Endometrial microvascular endothelial cells (primary cell): Measurements from ENCODE around the gene TBXA2R. TPM values are rescaled to one million over a fixed set of nuclear protein-coding genes. Genes with fewer than 3 reads are reported as not detected.
"Not testable (repeated sequence)": the region's sequence is repeated elsewhere in the genome, so short reads cannot be mapped to it uniquely, and the experiment has no call there.

Source experiments
- in situ Hi-C: cut with HindIII; loops from 2 replicates; pipeline ENCODE4 v1.10.0; 2017; ENCODE audit warnings: low sequenced_read_pairs, low pct_unique_long_range_greater_than_20kb; ENCODE audit errors: inconsistent ontology term
- total RNA-seq: library from RNA; depleted of rRNA; stranded (reverse); fragments of >200 nt; gene quantifications from one replicate; pipeline ENCODE4 v1.2.3, GENCODE V29; 2015; ENCODE audit errors: inconsistent ontology term

The TBXA2R gene
- 4.2 TPM for total RNA-seq

DNA sequence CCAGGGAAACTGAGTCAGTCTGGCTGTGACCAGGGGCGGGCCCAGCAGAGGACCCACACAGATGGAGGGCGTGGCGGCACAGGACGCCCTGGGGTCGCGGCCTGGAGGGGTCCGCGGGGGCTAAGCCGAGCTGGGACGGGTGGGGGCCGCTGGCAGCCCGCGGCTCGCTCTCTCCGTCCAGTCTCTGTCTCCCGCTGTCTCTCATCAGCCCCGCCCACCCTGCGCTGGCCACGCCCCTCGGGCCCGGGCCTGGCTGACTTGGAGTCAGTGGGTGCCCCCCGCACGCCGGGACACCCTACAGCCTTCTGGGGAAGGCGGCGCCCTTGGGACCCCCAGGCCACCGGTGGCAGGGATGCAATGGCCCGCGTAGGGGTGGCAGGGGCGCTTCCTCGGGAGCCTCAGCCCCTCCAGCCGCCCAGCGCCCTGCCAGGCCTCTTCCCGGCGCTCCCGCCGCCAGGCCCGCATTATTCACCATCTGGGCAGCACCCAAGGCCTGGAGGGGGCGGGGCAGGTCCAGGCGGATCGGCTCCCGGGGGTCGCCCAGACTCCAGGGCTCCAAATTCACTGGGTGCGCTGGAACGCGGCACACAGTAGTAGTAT is at the start of gene TBXA2R:
Gene TBXA2R, minus strand, starts transcription at position 186 of the 600 bp plus-strand sequence. CDS start 6,241 bp downstream, outside the sequence.
- in situ Hi-C loops, result no loop called here

DNA sequence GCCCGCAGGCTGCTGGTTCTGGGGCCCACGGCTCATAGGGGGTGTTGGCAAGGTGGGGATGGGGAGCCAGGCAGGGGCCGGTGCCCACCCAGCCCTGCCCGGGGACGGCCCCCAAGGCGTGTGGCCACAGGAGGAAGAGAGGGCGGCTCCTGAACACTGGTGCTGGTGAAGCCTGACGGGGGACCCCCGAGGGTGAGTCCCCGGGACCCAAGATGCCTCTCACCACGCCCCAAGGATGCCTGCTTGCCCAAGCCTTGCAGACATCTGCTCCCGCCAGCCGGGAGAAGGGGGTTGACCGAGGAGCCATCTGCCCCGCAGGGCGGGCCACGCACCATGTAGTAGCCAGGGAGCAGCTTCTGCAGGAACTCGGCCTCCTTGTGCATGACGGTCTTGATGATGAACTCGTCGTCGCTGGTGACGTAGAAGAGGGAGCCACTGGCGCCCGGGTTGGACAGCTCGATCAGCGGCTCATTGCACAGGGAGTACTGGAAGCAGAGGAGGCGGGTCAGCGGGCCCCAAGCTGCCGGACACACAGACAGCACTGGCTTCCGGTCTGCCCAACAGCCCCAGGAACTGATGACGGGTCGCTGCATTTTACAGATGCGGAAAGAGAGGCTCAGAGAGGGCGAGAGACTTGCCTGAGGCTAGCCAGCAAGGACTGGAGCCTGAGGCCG is 49.5 kb upstream of the TBXA2R start:
- in situ Hi-C loops, result no loop called here

DNA sequence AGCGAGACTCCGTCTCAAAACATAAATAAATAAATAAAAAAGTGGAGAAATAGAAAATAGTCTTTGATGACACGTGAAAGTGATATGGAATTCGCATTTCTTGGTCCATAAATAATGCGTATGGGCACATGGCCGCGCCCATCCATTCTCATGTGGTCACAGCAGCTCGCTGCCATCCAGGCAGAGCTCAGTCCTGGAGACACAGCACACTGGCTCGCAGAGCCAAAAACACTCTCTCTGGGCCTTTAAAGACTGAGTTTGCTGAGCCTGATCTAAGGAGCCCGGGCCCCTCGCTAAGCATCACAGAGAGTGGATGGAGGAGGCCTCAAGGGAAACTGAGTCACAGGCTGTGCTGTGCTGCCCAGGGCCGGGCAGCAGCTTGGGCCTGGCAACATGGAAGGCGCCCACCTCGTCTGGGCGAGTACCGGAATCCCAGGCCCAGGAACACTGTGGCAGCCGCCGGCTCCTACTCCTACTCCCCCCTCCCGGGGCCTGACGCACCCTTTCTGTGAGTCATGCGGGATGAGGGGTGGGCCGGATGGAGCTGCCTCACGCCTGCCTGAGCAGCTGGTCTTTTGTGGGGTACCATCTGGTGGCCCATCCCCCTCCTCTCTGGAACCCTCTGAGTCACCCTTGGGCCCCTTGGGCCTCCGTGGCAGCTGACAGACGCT is 48.9 kb upstream of the TBXA2R start:
- in situ Hi-C loops, result no loop called here

DNA sequence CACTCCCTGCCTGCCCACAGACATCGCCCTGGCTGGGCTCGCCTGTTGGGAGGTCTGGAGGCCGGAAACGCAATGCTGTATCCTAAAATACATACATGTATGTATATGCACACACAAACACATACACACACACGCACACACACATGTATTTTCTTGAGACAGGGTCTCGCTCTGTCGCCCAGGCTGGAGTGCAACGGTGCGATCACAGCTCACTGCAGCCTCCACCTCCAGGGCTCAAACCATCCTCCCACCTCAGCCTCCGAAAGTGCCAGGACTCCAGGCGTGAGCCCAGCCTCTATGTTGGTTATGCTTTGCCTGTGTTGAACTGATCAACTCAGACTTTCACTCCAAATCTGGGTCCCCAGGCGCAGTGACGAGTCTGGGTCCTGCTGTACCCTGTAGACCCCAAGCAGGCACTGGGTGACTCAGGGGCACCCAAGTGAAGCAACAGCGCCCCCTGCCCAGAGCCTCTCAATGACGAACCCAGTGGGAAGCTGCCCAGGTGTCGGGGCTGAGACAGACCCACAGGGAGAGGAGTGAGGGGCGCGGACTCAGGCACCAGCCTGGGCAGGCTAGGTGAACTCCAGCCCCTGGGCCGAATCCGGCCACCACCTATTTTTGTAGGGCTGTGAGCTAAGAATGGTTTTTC is 47.3 kb upstream of the TBXA2R start:
- in situ Hi-C loops, result no loop called here

DNA sequence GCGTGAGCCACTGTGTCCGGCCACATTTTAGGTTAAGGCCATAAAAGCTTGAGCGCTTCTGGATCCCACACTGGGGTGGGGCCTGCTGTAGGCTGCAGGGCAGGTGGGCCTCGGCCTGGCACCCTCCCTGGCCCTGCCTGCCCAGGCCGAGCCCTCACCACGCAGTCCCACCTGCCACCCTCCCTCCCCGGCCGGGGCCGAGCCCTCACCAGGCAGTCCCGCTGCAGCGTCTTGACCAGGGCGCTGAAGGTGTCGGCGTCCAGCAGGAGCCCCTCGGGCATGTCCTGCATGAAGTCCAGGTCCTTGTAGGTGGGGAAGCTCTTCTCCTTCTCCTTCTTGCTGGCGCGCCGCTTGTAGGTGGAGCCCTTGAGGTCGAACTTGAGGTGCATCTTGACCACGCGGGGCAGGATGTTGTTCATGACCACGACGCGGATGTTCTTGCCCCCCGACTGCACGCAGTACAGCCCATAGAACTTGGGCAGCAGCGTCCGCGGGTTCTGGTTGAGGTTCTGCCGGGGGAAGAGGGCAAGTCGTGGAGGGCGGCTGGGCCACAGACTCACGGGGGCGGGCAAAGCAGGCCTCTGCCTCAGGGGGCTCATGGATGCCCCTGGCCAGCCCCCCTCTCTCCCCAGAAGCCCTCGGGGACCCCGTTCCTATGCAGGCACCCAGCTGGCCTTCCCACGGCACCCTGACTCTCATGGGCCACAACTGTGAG is 46.6 kb upstream of the TBXA2R start:
- in situ Hi-C loops, result no loop called here

DNA sequence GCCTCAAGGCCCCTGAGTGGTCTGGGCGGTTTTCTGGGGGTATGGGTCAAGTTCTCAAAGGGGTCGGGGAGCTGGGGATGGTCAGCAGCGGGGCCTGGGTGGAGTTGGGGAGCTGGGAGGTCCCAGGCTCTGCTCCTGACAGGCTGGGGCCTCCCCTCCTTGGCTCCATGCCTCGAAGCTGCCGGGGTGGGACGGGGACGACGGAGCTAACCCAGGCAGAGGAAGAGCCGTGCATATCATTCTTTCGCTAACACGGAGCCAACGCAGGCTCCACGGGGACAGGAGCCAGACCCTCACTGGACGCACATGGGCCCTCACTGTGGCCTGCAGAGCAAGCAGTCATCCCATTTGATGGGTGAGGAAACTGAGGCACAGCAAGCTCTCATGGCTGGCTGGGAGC is 45.7 kb upstream of the TBXA2R start:
- in situ Hi-C loops, result no loop called here

DNA sequence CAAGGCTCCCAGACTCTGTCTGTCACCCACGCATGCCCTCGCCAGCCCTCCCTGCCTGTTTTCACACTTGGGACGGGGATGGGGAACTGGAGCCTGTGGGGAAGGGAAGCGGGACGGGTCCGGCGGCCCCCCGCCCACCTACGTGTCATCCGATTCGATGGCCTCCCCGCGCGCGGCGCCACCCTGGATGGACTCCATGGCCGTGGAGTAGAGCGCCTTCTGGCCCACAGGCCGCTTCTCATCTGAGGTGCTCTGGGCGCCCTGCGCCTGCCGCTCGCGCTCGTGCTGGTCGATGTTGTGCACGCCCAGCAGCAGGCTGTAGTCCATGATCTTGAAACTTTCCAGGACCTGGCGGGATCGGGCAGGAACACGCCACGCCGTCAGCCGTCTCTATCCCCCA is 45.0 kb upstream of the TBXA2R start:
- in situ Hi-C loops, result no loop called here

DNA sequence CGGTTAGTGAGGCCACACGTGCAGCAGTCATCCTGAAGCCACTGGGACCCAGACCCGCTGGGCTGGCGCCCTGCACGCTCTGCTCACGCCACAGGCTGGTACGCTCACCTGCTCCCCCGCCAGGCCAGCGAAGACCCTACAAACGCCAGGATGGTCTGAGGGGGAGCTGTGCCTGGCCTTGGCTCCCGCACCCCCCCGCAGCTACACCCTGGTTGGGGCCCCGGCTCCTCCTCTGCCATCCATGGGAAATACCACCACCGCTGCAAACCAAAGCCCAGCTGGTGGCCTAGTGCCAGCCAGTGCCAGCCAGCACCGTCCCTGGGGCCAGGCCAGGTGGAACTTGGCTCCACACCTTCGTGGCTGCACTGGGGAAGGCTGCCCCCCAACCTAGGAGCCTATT is 43.2 kb upstream of the TBXA2R start:
- in situ Hi-C loops, result no loop called here

DNA sequence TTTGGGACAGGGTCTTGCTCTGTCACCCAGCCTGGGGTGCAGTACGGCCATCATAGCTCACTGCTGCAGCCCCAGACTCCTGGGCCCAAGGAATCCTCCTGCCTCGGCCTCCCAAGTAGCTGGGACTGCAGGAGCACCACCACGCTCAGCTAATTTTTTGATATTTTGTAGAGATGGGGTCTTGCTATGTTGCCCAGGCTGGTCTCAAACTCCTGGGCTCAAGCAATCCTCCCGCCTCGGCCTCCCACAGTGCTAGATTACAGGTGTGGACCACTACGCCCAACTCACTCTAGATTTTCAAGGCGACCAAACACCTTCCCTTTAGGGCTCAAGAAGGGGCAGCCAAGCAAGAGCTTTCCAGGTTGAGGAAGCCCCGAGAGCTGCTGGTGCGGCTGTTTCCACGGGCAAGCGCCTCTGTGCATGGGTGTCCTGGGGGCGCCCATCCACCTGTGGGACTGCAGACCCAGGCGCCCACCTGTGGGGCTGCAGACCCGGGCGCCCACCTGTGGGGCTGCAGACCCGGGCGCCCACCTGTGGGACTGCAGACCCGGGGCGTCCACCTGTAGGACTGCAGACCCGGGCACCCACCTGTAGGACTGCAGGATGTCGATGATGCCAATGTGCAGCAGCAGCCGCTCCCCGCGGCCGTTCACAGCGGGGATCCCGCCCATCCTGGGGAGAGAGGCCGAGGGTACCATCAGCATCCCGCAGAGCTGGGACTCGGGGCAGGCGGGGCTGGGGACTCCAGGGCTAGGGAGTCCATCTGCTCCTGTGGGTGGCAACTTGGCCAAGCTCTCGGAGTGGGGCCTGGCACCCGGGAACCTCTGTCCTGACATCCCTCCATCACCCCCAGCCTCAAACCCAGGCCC is 41.6 kb upstream of the TBXA2R start:
- in situ Hi-C loops, result no loop called here

DNA sequence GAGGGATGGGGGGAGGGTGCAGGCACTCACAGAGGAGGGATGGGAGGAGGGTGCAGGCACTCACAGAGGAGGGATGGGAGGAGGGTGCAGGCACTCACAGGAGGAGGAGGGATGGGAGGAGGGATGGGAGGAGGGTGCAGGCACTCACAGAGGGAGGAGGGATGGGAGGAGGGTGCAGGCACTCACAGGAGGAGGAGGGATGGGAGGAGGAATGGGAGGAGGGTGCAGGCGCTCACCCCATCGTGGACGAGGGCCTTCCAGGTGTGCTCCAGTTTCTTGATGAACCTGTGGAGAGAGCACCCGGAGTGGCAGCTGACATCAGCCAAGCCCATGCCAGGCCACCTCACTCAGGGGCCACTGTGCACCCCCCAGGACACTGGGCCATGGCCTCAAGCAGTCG is 40.4 kb upstream of the TBXA2R start:
- in situ Hi-C loops, result not testable (repeated sequence)

DNA sequence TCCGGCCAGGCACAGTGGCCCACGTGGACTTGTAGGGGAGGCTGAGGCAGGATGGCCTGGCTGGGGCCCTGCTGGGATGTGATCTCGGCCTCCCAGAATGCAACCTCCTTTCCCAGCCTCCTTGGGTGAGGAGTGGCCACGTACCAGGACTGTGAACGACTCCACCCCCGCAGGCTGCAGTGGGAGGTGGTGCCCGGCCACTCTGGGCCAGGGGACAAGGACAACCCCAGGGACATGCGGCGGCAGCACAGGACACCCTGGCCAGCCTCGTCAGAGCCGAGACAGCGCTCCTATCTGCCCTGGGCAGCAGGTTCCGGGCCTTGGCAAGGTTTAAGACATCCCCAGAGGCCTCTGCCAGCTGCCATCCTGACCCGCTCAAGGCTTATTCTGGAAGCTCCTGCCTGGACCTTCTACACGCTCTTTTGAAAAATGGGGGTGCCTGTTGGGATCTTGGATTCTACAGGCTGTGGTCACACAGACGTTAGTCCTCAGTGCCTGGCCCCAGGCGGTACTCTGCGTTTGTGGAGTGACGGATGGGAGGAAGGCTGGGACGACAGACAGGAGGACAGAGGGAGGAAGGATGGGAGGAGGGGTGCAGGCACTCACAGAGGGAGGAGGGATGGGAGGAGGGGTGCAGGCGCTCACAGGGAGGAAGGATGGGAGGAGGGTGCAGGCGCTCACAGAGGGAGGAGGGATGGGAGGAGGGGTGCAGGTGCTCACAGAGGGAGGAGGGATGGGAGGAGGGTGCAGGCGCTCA is 39.8 kb upstream of the TBXA2R start:
- in situ Hi-C loops, result no loop called here

DNA sequence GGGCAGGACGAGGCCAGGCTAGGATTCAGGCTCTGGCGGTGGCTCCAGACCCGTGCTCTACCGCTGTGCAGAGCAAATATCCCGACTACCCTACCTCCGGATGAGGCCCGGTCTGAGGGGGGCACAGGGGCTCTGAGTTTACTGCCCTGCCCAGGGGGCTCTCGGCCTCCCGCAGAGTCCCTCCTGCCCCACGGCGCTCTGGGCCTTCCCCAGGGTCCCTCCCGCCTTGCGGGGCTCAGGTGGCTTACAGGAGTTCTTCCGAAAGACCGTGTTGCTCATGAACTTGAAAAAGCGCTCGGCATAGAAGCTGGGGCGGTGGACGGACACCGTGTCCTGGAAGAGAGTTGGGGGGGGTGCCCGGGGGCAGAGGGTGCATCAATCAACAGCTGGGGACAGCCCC is 39.1 kb upstream of the TBXA2R start:
- in situ Hi-C loops, result no loop called here

DNA sequence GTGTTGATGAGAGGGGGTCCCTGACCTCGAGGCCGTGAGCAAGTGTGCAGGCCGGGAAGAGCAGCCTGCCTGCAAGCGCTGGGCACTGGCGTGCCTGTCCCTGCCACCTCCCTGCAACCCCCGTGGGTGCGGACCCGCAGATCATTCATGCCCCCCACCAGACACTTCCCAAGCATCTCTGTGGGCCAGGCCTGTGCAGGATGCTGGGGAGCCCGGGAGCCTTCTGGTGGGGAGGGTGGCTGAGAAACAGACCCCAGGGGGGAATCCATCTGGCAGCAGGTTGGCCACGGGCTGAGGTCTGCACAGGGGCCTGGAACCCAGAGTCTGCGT is 38.4 kb upstream of the TBXA2R start:
- in situ Hi-C loops, result no loop called here

DNA sequence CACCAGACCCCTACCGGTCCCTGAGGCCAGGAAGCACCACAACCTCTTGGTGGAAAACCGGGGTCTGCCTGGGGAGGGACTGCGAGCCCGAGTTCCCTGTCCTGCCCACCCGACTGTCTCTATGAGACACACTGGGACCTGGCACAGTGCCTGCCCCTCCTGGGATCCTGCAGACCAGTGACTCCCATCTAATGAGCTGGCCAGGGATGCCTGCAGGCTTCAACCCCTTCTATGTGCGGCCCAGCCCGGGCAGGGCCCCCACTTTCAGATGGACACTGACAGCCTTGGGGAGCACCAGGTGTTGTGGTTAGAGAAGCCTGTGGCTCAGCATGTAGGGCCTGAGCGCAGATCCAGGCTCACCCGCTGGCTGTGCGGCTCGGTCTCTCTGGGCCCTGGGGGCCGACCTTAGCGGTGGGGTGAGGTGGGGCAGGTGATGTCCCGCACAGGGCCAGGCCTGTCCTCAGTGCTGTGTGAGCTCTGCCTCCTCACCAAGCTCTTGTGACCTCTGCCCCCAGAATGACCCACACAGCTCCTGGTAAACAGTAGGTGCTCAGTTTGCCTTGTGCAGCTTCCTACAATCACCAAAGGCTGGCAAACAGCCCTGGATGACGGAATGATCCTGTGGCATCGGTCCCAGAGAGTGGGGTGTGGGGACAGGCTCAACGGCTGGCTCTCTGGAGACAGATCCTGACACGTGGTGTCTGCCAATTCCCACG is 37.8 kb upstream of the TBXA2R start:
- in situ Hi-C loops, result no loop called here

DNA sequence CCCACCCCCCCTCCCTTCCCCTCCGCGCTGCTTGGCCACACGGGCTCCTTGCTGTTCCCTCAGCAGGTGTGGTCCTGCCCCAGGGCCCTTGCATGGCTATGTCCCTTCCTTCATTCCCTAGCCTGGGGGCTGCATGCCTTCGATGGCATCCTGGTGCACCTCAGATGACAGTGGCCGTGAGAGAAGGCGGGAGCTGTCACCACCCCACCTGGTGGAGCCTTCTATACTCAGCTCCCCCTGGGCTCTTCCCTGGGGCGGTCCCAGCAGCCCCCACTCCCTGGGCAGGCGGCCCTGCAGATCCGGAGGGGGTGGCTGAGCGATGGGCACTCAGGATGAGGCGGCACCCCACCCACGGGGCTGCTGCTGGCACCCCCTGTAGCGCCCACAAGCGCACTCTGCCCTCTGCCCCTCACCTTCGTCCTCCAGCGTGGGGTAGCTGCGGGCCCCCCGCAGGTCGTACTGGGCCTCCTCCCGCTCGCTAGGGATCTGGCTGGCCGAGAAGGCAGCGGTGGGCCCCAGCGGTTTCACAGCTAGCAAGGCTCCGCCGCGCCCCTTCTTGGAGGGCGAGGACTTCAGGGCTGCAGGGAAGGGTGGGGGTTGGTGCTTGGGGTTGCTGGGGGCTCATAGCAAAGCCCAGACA is 37.1 kb upstream of the TBXA2R start:
- in situ Hi-C loops, result no loop called here

DNA sequence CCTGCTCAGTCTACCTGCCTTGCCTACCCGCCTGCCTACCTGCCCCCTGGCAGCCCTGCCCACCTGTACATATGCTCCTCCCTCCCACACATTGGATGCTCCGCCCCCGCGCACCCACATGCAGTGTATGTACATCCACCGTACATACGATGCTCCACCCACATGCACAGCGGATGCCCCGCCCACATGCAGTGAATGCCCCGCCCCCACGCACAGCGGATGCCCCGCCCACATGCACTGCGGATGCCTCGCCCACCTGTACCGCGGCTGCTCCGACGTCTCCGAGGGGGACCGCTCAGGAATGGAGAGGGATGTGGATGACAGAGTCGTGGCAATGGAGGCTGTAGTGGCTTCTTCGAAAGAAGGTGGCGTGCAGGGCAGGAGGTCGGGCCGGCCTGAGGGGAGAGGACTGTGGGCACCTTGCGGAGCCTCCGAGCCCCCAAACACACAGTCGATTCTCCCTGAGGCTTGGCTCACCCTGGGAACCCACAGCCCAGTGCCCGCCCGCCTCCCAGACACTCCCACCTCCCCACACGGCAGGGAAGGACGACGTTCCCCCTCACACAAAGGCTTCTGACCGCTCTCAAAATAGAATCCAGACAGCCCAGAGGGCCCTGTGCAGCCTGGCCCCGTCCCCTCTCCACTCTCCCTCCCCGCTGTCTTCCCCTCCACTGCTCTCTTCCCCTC is 36.5 kb upstream of the TBXA2R start:
- in situ Hi-C loops, result no loop called here
